Measurements from ENCODE around the gene MAN1B1.

- TF ChIP-seq CTCF (conservative IDR thresholded peaks at IDR 0.05) (no peak), ZFX (IDR thresholded peaks at IDR 0.05) (no peak)
Measured at GRCh38 chr9:137136881-137137607, 50.3 kb downstream of the MAN1B1 start.

All from C4-2B (cell line).